Hepatocyte (in vitro differentiated cells): ENCODE measurements around the gene GPR132. TPM values are rescaled to one million over a fixed set of nuclear protein-coding genes. Genes with fewer than 3 reads are reported as not detected.

Experiments
- DNase-seq: peaks from one replicate; pipeline ENCODE4 v3.0.0-alpha.2; 2016; ENCODE audit warnings: low spot score
- H2AFZ ChIP-seq: fragments of 200-600 bp; sonication (generic); 2 replicates; pipeline ENCODE4 v1.6.0; 2016; ENCODE audit warnings: antibody characterized with exemption, mild to moderate bottlenecking
- H3K27ac ChIP-seq: fragments of 200-600 bp; sonication (generic); 2 replicates; pipeline ENCODE4 v1.5.1; 2016; ENCODE audit warnings: mild to moderate bottlenecking
- H3K27me3 ChIP-seq: fragments of 200-600 bp; sonication (generic); 2 replicates; pipeline ENCODE4 v1.6.1; 2016
- H3K36me3 ChIP-seq: fragments of 200-600 bp; sonication (generic); replicated peaks from 2 replicates; pipeline ENCODE4 v1.5.1; 2016; ENCODE audit warnings: low read depth; ENCODE audit not compliant: insufficient read depth
- H3K4me1 ChIP-seq: fragments of 200-600 bp; sonication (generic); 2 replicates; pipeline ENCODE4 v1.5.1; 2016; ENCODE audit warnings: mild to moderate bottlenecking, moderate library complexity; ENCODE audit not compliant: insufficient read depth
- H3K4me2 ChIP-seq: fragments of 200-600 bp; sonication (generic); 2 replicates; pipeline ENCODE4 v1.6.0; 2016
- H3K4me3 ChIP-seq: fragments of 200-600 bp; sonication (generic); 2 replicates; pipeline ENCODE4 v1.5.1; 2016; ENCODE audit warnings: mild to moderate bottlenecking
- H3K79me2 ChIP-seq: fragments of 200-600 bp; sonication (generic); 2 replicates; pipeline ENCODE4 v1.6.0; 2017; ENCODE audit warnings: mild to moderate bottlenecking
- H3K9me2 ChIP-seq: fragments of 200-600 bp; sonication (generic); replicated peaks from 2 replicates; pipeline ENCODE4 v1.6.0; 2017; ENCODE audit warnings: mild to moderate bottlenecking; ENCODE audit not compliant: insufficient read depth
- H3K9me3 ChIP-seq: fragments of 200-600 bp; sonication (generic); 2 replicates; pipeline ENCODE4 v1.5.1; 2016; ENCODE audit warnings: low read depth, mild to moderate bottlenecking
- H4K20me1 ChIP-seq: fragments of 200-600 bp; sonication (generic); 2 replicates; pipeline ENCODE4 v1.6.0; 2016; ENCODE audit warnings: mild to moderate bottlenecking; ENCODE audit not compliant: insufficient read depth, poor library complexity, severe bottlenecking
- CTCF ChIP-seq: fragments of 200-600 bp; sonication (generic); IDR thresholded peaks from 2 replicates; pipeline ENCODE4 v1.5.1; 2016; ENCODE audit warnings: antibody characterized with exemption, mild to moderate bottlenecking; ENCODE audit not compliant: poor library complexity
- EZH2 ChIP-seq: fragments of 200-600 bp; sonication (generic); IDR thresholded peaks from 2 replicates; pipeline ENCODE4 v1.6.1; 2016; ENCODE audit warnings: antibody characterized with exemption, mild to moderate bottlenecking, borderline replicate concordance
- EZH2phosphoT487 ChIP-seq: fragments of 200-600 bp; sonication (generic); IDR thresholded peaks from one replicate; pipeline ENCODE4 v1.6.1; 2018; ENCODE audit warnings: antibody characterized with exemption, mild to moderate bottlenecking, low read depth, moderate library complexity; ENCODE audit not compliant: unreplicated experiment, severe bottlenecking
- WGBS: methylation state at CpG from one replicate; pipeline ENCODE4 v1.1.6; 2016; ENCODE audit warnings: low lambda C conversion rate; ENCODE audit errors: missing lambda C conversion rate; 5-methylcytosine and 5-hydroxymethylcytosine counted together
- polyA plus RNA-seq: library from polyadenylated mRNA; unstranded; fragments of >200 nt; fragmentation: Nextera tagmentation; extraction: Ambion mirVana; gene quantifications from 2 replicates; pipeline ENCODE4 v1.2.1, GENCODE V29; 2016
- total RNA-seq: library from RNA; depleted of rRNA; stranded (reverse); fragments of >200 nt; gene quantifications from 2 replicates; pipeline ENCODE4 v1.2.3, GENCODE V29; 2014

The GPR132 gene
- total and polyA plus RNA-seq, 2 experiments from 2014 or later = 0.41 to 0.83 TPM

GRCh38 chr14:105019861-105020814, 45.1 kb downstream of the GPR132 start:
- Histone ChIP-seq H2AFZ (peak overlapping the region; percentile 29), H3K27ac (peak overlapping the region; percentile 92)
- peak; percentile 76 for DNase-seq

GRCh38 chr14:105018414-105018813, 46.8 kb downstream of the GPR132 start:
- Histone ChIP-seq H3K36me3 (no peaks in the 10 kb centered on the region), H3K27me3 (no peaks in the 10 kb centered on the region), H3K4me1 (peaks cover 16% of the 10 kb centered on the region), H3K27ac (no peak overlapping the region), H3K9me2 (no peaks in the 10 kb centered on the region), H3K4me3 (no peak overlapping the region), H2AFZ (no peak overlapping the region), H3K79me2 (peaks cover 75% of the 10 kb centered on the region), H3K9me3 (no peaks in the 10 kb centered on the region), H4K20me1 (peaks cover 12% of the 10 kb centered on the region), H3K4me2 (peak overlapping the region; percentile 93)
- WGBS = 87% methylated on average over 4 of the region's 4 CpGs
- no peak for DNase-seq
- TF ChIP-seq EZH2phosphoT487 (no peak), CTCF (no peak), EZH2 (no peak)

More at GRCh38 chr14:105019861-105020814, 45.1 kb downstream of the GPR132 start:
- peaks cover 12% of the 10 kb centered on the region for H4K20me1 ChIP-seq
- no peaks in the 10 kb centered on the region for H3K9me3 ChIP-seq
- peaks cover 58% of the 10 kb centered on the region for H3K79me2 ChIP-seq
- no peaks in the 10 kb centered on the region for H3K27me3 ChIP-seq
- WGBS = 5% methylated on average over 63 of the region's 75 CpGs
- H3K9me2 ChIP-seq = no peaks in the 10 kb centered on the region
- H3K4me1 ChIP-seq = peaks cover 16% of the 10 kb centered on the region
- H3K4me2 ChIP-seq = peak overlapping the region; percentile 93
- peak overlapping the region; percentile 80 for H3K4me3 ChIP-seq
- no peaks in the 10 kb centered on the region for H3K36me3 ChIP-seq
- TF ChIP-seq EZH2 (no peak), CTCF (no peak), EZH2phosphoT487 (no peak)

GRCh38 chr14:105015905-105016304, 49.3 kb downstream of the GPR132 start:
- Histone ChIP-seq H3K4me3 (no peak overlapping the region), H4K20me1 (peaks cover 15% of the 10 kb centered on the region)

More at GRCh38 chr14:105015905-105016304, 49.3 kb downstream of the GPR132 start:
- Histone ChIP-seq H3K36me3 (no peaks in the 10 kb centered on the region), H3K27me3 (no peaks in the 10 kb centered on the region), H3K9me2 (no peaks in the 10 kb centered on the region), H3K79me2 (peaks cover 94% of the 10 kb centered on the region), H2AFZ (no peak overlapping the region), H3K4me2 (no peak overlapping the region), H3K27ac (no peak overlapping the region), H3K9me3 (no peaks in the 10 kb centered on the region), H3K4me1 (peaks cover 16% of the 10 kb centered on the region)
- no peak for TF ChIP-seq EZH2
- no peak for TF ChIP-seq EZH2phosphoT487
- no peak for TF ChIP-seq CTCF
- WGBS = 78% methylated on average over 6 of the region's 6 CpGs
- no peak for DNase-seq
